ENCODE results near the gene GIGYF2. TPM values are rescaled to one million over a fixed set of nuclear protein-coding genes. Genes with fewer than 3 reads are reported as not detected.

GIGYF2 gene
- polyA plus RNA-seq, 1 donor from 2014 or later = 52.6 TPM

DNA sequence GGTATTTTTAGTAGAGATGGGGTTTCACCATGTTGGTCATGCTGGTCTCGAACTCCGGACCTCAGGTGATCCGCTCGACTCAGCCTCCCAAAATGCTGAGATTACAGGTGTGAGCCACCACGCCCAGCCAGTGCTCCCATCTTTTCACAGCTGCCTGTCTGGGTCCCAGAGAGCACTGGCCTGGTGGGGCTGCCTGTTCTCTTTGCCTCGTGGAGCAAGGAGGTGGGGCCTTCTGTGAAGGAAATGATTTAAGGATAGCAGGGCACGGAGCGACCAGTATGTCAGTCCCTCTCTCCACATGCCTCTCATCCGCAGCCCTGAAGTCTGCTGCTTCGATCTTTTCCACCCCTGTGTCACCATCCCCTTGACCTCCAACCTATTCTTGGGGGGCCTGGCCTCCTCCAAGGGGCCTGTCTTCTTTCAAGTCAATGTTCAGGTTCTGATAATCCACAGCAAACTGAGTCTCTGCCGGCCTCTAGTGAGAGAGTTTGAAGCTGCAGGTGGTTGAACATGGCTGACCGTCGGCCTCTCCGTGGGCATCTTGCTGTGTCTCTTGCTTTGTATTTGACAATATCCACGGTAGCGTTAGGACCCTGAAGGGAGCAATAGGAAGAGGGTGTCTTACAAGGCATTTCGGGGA lies 28.2 kb upstream of the GIGYF2 start:
- Histone ChIP-seq H3K4me3 (ENCODE audit: low read length) (no peak overlapping the region), H3K4me2 (ENCODE audit: low read length) (no peak overlapping the region), H3K79me2 (replicated peaks; ENCODE audit: insufficient read depth, low read length) (no peaks in the 10 kb centered on the region), H3K9me3 (ENCODE audit: low read length) (no peaks in the 10 kb centered on the region), H3K9me2 (ENCODE audit: insufficient read depth, low read length) (no peaks in the 10 kb centered on the region), H3K9ac (ENCODE audit: low read length) (no peak overlapping the region), H3K27ac (ENCODE audit: low read length) (no peak overlapping the region), H3K36me3 (ENCODE audit: insufficient read depth, low read length) (no peaks in the 10 kb centered on the region), H3K27me3 (ENCODE audit: insufficient read depth, low read depth, low read length) (no peaks in the 10 kb centered on the region), H4K20me1 (ENCODE audit: insufficient read depth) (no peaks in the 10 kb centered on the region), H2AFZ (ENCODE audit: low read depth, low read length) (no peak overlapping the region), H3F3A (ENCODE audit: insufficient read depth, low read length, poor library complexity, severe bottlenecking) (no peaks in the 10 kb centered on the region)
- TF ChIP-seq EP300 (conservative IDR thresholded peaks at IDR 0.05; ENCODE audit: poor library complexity, severe bottlenecking) (no peak), RAD21 (conservative IDR thresholded peaks at IDR 0.05) (no peak)
- TF ChIP-seq, protein P1, sequence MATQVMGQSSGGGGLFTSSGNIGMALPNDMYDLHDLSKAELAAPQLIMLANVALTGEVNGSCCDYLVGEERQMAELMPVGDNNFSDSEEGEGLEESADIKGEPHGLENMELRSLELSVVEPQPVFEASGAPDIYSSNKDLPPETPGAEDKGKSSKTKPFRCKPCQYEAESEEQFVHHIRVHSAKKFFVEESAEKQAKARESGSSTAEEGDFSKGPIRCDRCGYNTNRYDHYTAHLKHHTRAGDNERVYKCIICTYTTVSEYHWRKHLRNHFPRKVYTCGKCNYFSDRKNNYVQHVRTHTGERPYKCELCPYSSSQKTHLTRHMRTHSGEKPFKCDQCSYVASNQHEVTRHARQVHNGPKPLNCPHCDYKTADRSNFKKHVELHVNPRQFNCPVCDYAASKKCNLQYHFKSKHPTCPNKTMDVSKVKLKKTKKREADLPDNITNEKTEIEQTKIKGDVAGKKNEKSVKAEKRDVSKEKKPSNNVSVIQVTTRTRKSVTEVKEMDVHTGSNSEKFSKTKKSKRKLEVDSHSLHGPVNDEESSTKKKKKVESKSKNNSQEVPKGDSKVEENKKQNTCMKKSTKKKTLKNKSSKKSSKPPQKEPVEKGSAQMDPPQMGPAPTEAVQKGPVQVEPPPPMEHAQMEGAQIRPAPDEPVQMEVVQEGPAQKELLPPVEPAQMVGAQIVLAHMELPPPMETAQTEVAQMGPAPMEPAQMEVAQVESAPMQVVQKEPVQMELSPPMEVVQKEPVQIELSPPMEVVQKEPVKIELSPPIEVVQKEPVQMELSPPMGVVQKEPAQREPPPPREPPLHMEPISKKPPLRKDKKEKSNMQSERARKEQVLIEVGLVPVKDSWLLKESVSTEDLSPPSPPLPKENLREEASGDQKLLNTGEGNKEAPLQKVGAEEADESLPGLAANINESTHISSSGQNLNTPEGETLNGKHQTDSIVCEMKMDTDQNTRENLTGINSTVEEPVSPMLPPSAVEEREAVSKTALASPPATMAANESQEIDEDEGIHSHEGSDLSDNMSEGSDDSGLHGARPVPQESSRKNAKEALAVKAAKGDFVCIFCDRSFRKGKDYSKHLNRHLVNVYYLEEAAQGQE (IDR thresholded peaks at IDR 0.05; ENCODE audit: borderline replicate concordance) = no peak

DNA sequence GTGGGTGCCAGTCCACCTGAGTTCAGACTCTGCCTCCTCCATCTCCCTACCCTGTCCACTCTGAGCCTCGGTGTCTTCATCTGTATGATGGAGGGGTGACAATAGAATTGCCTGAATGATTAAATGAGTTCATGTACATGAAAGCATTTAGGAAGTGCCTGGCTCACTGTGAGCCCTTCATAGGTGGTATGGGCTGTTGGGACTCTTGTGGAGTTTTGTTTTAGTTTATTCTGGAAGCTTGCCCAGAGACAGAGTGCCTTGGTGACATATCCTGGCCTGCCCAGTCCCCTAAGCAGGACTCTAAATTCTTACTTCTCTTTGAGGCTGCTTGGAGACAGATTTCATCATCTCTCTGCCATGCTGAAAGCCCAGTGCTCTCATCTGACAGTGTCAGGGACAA lies 24.5 kb upstream of the GIGYF2 start:
- Histone ChIP-seq H3K4me2 (ENCODE audit: low read length) (no peak overlapping the region), H3K9me3 (ENCODE audit: low read length) (no peaks in the 10 kb centered on the region), H2AFZ (ENCODE audit: low read depth, low read length) (no peak overlapping the region), H3K36me3 (ENCODE audit: insufficient read depth, low read length) (no peaks in the 10 kb centered on the region), H3K4me3 (ENCODE audit: low read length) (no peak overlapping the region), H3F3A (ENCODE audit: insufficient read depth, low read length, poor library complexity, severe bottlenecking) (no peaks in the 10 kb centered on the region), H3K27ac (ENCODE audit: low read length) (no peak overlapping the region), H3K27me3 (ENCODE audit: insufficient read depth, low read depth, low read length) (no peaks in the 10 kb centered on the region), H4K20me1 (ENCODE audit: insufficient read depth) (no peaks in the 10 kb centered on the region), H3K9me2 (ENCODE audit: insufficient read depth, low read length) (no peaks in the 10 kb centered on the region), H3K9ac (ENCODE audit: low read length) (no peak overlapping the region), H3K79me2 (replicated peaks; ENCODE audit: insufficient read depth, low read length) (no peaks in the 10 kb centered on the region)
- TF ChIP-seq, protein P1 (IDR thresholded peaks at IDR 0.05; ENCODE audit: borderline replicate concordance) = no peak
- TF ChIP-seq EP300 (conservative IDR thresholded peaks at IDR 0.05; ENCODE audit: poor library complexity, severe bottlenecking) (no peak), POLR2AphosphoS5 (IDR thresholded peaks at IDR 0.05) (no peak), SMC3 (conservative IDR thresholded peaks at IDR 0.05; ENCODE audit: poor library complexity) (no peak)

DNA sequence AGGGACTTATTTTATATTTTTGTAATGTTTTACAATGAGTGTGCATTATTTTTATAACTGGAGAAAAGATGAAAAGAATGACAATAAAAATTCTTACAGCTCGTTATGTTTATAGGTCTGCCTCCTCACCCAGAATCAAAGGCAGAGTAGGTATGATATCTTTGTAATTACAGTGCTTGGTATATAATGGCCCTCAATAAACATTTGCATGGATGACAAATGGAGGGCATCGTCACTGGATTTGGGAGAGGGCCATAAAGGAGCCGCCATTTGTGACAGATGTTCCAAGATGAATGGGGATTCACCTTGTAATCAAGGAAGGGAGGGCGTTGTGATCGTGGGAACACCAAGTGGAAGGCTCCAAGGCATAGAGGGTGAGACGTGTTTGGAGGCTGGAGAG lies 22.6 kb upstream of the GIGYF2 start:
- Histone ChIP-seq H4K20me1 (ENCODE audit: insufficient read depth) (no peaks in the 10 kb centered on the region), H3K27me3 (ENCODE audit: insufficient read depth, low read depth, low read length) (no peaks in the 10 kb centered on the region), H3K9me2 (ENCODE audit: insufficient read depth, low read length) (no peaks in the 10 kb centered on the region), H3K36me3 (ENCODE audit: insufficient read depth, low read length) (no peaks in the 10 kb centered on the region), H3K4me2 (ENCODE audit: low read length) (no peak overlapping the region), H3K79me2 (replicated peaks; ENCODE audit: insufficient read depth, low read length) (no peaks in the 10 kb centered on the region), H2AFZ (ENCODE audit: low read depth, low read length) (no peak overlapping the region), H3K27ac (ENCODE audit: low read length) (no peak overlapping the region), H3K4me3 (ENCODE audit: low read length) (no peak overlapping the region), H3K9me3 (ENCODE audit: low read length) (no peaks in the 10 kb centered on the region), H3K9ac (ENCODE audit: low read length) (no peak overlapping the region), H3F3A (ENCODE audit: insufficient read depth, low read length, poor library complexity, severe bottlenecking) (no peaks in the 10 kb centered on the region)
- TF ChIP-seq SMC3 (conservative IDR thresholded peaks at IDR 0.05; ENCODE audit: poor library complexity) (no peak), MXI1 (conservative IDR thresholded peaks at IDR 0.05; ENCODE audit: poor library complexity, severe bottlenecking) (no peak), RAD21 (conservative IDR thresholded peaks at IDR 0.05) (no peak), EP300 (conservative IDR thresholded peaks at IDR 0.05; ENCODE audit: poor library complexity, severe bottlenecking) (no peak)

Data from neural cell (in vitro differentiated cells).